Tibial nerve (tissue), 3 donors: Measurements from ENCODE around the gene NEUROD2.

Experiments
- CTCF ChIP-seq, 5 experiments: fragments of 200-600 bp in 3 of 5; fragments of 450-650 bp in 2 of 5; sonication (generic) in 3 of 5; IDR thresholded peaks; one replicate each; pipeline ENCODE4 v1.5.1; 2016 to 2019; ENCODE audit warnings: antibody characterized with exemption in 5 of 5, mild to moderate bottlenecking in 3 of 5, moderate library complexity in 2 of 5
- POLR2A ChIP-seq, 2 donors: fragments of 450-650 bp; IDR thresholded peaks; one replicate each; pipeline ENCODE4 v1.6.1; 2017; ENCODE audit warnings: antibody characterized with exemption in 2 of 2, mild to moderate bottlenecking in 2 of 2, moderate library complexity in 2 of 2

GRCh38 chr17:39596543-39597267 lies 11.0 kb downstream of the NEUROD2 start:
- TF ChIP-seq CTCF (IDR thresholded peaks at IDR 0.05) (no peak), POLR2A (IDR thresholded peaks at IDR 0.05) (no peak)
